Bronchial epithelial cell (primary cell): ENCODE results near the gene SCFD2. TPM values are rescaled to one million over a fixed set of nuclear protein-coding genes. Genes with fewer than 3 reads are reported as not detected.

Experiments used
- DNase-seq: peaks from one replicate; pipeline ENCODE4 v3.0.0-alpha.2; 2010; ENCODE audit warnings: low read depth
- FAIRE-seq: peaks from 2 replicates; lab custom pipeline; 2011; peaks lifted over from hg19 to GRCh38; lab: Jason Lieb, UNC
- H3K27me3 ChIP-seq: 2 replicates; pipeline ENCODE4 v1.5.1; 2011; ENCODE audit warnings: low read length; ENCODE audit not compliant: control insufficient read depth, insufficient read depth
- H3K36me3 ChIP-seq: 2 replicates; pipeline ENCODE4 v1.5.1; 2011; ENCODE audit warnings: low read length; ENCODE audit not compliant: control insufficient read depth, insufficient read depth
- H3K4me3 ChIP-seq: 2 replicates; pipeline ENCODE4 v1.5.1; 2011; ENCODE audit warnings: mild to moderate bottlenecking, low read depth, low read length, control low read depth
- CTCF ChIP-seq: IDR thresholded peaks from 2 replicates; pipeline ENCODE4 v1.5.1; 2011; ENCODE audit warnings: mild to moderate bottlenecking, moderate library complexity, low read length, control low read depth, inconsistent platforms; ENCODE audit not compliant: insufficient read depth, severe bottlenecking
- total RNA-seq: library from RNA; depleted of rRNA; stranded (reverse); fragments of >200 nt; gene quantifications from 2 replicates; pipeline ENCODE4 v1.2.1, GENCODE V29; 2014

SCFD2 gene
- total RNA-seq, 1 donor from 2014 or later = 21.9 TPM

GRCh38 chr4:52935317-52935716 lies 430.5 kb downstream of the SCFD2 start:
- peak; percentile 10 for DNase-seq
- FAIRE-seq = peak; percentile 32

GRCh38 chr4:52933738-52934137 lies 432.1 kb downstream of the SCFD2 start:
- Histone ChIP-seq H3K27me3 (no peaks in the 10 kb centered on the region), H3K36me3 (no peaks in the 10 kb centered on the region), H3K4me3 (no peak overlapping the region)
- FAIRE-seq (no peak), DNase-seq (no peak)
- TF ChIP-seq CTCF = no peak

More at GRCh38 chr4:52935317-52935716, 430.5 kb downstream of the SCFD2 start:
- H3K4me3 ChIP-seq = no peak overlapping the region
- H3K36me3 ChIP-seq = no peaks in the 10 kb centered on the region
- H3K27me3 ChIP-seq = no peaks in the 10 kb centered on the region
- TF ChIP-seq CTCF = no peak

GRCh38 chr4:52932591-52933470 lies 433.0 kb downstream of the SCFD2 start:
- no peak for FAIRE-seq
- Histone ChIP-seq H3K27me3 (no peaks in the 10 kb centered on the region), H3K36me3 (no peaks in the 10 kb centered on the region), H3K4me3 (no peak overlapping the region)
- no peak for DNase-seq
- no peak for TF ChIP-seq CTCF

- Histone ChIP-seq H3K27me3 (no peaks in the 10 kb centered on the region), H3K36me3 (no peaks in the 10 kb centered on the region), H3K4me3 (no peak overlapping the region)
- FAIRE-seq (no peak), DNase-seq (no peak)
- TF ChIP-seq CTCF = no peak
Measured at GRCh38 chr4:52931243-52931642, 434.6 kb downstream of the SCFD2 start.

- no peaks in the 10 kb centered on the region for H3K27me3 ChIP-seq
- DNase-seq = no peak
- peak; percentile 52 for FAIRE-seq
Measured at GRCh38 chr4:52926196-52926974, 439.5 kb downstream of the SCFD2 start.

More at GRCh38 chr4:52926196-52926974, 439.5 kb downstream of the SCFD2 start:
- H3K36me3 ChIP-seq = no peaks in the 10 kb centered on the region
- no peak for TF ChIP-seq CTCF
- H3K4me3 ChIP-seq = no peak overlapping the region
